Trophoblast cell (in vitro differentiated cells and primary cell): Measurements from ENCODE around the gene MEGF10.
A peak's percentile ranks its signal among the peaks of the same experiment; 100 is the strongest.

Experiments
- DNase-seq, 2 donors: peaks; one replicate each; pipeline ENCODE4 v3.0.0-alpha.2; 2016
- H2AFZ ChIP-seq: 2 replicates; pipeline ENCODE4 v1.6.1; 2013; ENCODE audit warnings: low read length, moderate library complexity, mild to moderate bottlenecking; ENCODE audit not compliant: insufficient read depth, poor library complexity
- H2AK5ac ChIP-seq: 2 replicates; pipeline ENCODE4 v1.6.1; 2013; ENCODE audit warnings: mild to moderate bottlenecking, low read length
- H2BK120ac ChIP-seq: 2 replicates; pipeline ENCODE4 v1.6.1; 2013; ENCODE audit warnings: low read length, mild to moderate bottlenecking, moderate library complexity; ENCODE audit not compliant: insufficient read depth, poor library complexity
- H2BK12ac ChIP-seq: 2 replicates; pipeline ENCODE4 v1.6.1; 2013; ENCODE audit warnings: mild to moderate bottlenecking, low read length, moderate library complexity
- H2BK5ac ChIP-seq: 2 replicates; pipeline ENCODE4 v1.6.1; 2013; ENCODE audit warnings: low read length, low read depth, moderate library complexity, mild to moderate bottlenecking; ENCODE audit not compliant: poor library complexity
- H3K14ac ChIP-seq: 2 replicates; pipeline ENCODE4 v1.6.1; 2013; ENCODE audit warnings: mild to moderate bottlenecking, low read length
- H3K18ac ChIP-seq: 2 replicates; pipeline ENCODE4 v1.6.1; 2013; ENCODE audit warnings: mild to moderate bottlenecking, low read length
- H3K23ac ChIP-seq: 2 replicates; pipeline ENCODE4 v1.6.1; 2013; ENCODE audit warnings: low read length
- H3K27ac ChIP-seq: 2 replicates; pipeline ENCODE4 v1.5.1; 2013; ENCODE audit warnings: low read depth, mild to moderate bottlenecking, inconsistent platforms, low read length, moderate library complexity
- H3K27me3 ChIP-seq: 2 replicates; pipeline ENCODE4 v1.6.1; 2013; ENCODE audit warnings: inconsistent platforms, mild to moderate bottlenecking, low read length, moderate library complexity; ENCODE audit not compliant: insufficient read depth
- H3K36me3 ChIP-seq, 2 experiments: 1 replicate in 1 of 2; 2 replicates in 1 of 2; pipeline ENCODE4 v1.6.1; 2013; ENCODE audit warnings: low read length in 2 of 2, mild to moderate bottlenecking in 2 of 2, moderate library complexity in 1 of 2; ENCODE audit not compliant: insufficient read depth in 2 of 2, control insufficient read depth in 1 of 2
- H3K4ac ChIP-seq: 2 replicates; pipeline ENCODE4 v1.6.1; 2013; ENCODE audit warnings: low read depth, mild to moderate bottlenecking, low read length, moderate library complexity
- H3K4me1 ChIP-seq, 2 experiments: 1 replicate in 1 of 2; 2 replicates in 1 of 2; pipeline ENCODE4 v1.6.1; 2013; ENCODE audit warnings: low read length in 2 of 2, mild to moderate bottlenecking in 2 of 2, moderate library complexity in 1 of 2; ENCODE audit not compliant: insufficient read depth in 2 of 2, control insufficient read depth in 1 of 2
- H3K4me2 ChIP-seq: 2 replicates; pipeline ENCODE4 v1.6.1; 2013; ENCODE audit warnings: inconsistent platforms, mild to moderate bottlenecking, low read length, moderate library complexity
- H3K4me3 ChIP-seq: 2 replicates; pipeline ENCODE4 v1.5.1; 2013; ENCODE audit warnings: mild to moderate bottlenecking, low read depth, low read length, inconsistent platforms
- H3K79me1 ChIP-seq: one replicate; pipeline ENCODE4 v1.6.1; 2013; ENCODE audit warnings: low read length
- H3K79me2 ChIP-seq: 2 replicates; pipeline ENCODE4 v1.6.1; 2013; ENCODE audit warnings: low read length, mild to moderate bottlenecking; ENCODE audit not compliant: control insufficient read depth, insufficient read depth, poor library complexity
- H3K9ac ChIP-seq: 2 replicates; pipeline ENCODE4 v1.6.1; 2013; ENCODE audit warnings: mild to moderate bottlenecking, low read length
- H3K9me3 ChIP-seq: 2 replicates; pipeline ENCODE4 v1.6.1; 2013; ENCODE audit warnings: low read depth, mild to moderate bottlenecking, control low read depth, inconsistent platforms, low read length; ENCODE audit not compliant: insufficient read depth
- H4K12ac ChIP-seq: 2 replicates; pipeline ENCODE4 v1.6.1; 2013; ENCODE audit warnings: low read depth, mild to moderate bottlenecking, low read length, moderate library complexity
- H4K8ac ChIP-seq: 2 replicates; pipeline ENCODE4 v1.6.1; 2013; ENCODE audit warnings: low read depth, mild to moderate bottlenecking, low read length, moderate library complexity
- H4K91ac ChIP-seq: one replicate; pipeline ENCODE4 v1.6.1; 2013; ENCODE audit warnings: low read depth, mild to moderate bottlenecking, low read length, moderate library complexity
- WGBS: extraction: QIAGEN DNeasy Blood & Tissue Kit; methylation state at CpG from one replicate; pipeline ENCODE4 v1.1.7; 2013; ENCODE audit warnings: missing lambda C conversion rate; ENCODE audit not compliant: insufficient read length, insufficient coverage; ENCODE audit errors: extremely low coverage; 5-methylcytosine and 5-hydroxymethylcytosine counted together

The MEGF10 gene

DNA sequence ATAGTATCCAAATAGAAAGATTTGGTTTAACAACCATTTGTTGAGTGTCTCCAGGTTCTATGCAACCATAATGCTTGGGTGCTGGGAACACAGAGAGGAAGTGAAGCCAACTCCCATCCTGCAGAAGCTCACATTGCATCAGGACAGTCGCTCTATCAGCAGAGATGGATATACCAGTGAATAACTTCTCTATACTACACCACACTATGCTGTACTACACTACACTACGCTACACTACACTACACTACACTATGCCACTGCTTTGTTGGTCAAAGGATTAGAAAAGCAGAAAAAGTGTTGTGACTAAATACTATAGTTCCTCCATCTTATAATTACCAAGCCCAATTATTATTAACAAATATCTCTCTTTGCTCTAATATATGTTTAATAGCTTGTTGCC, 137.7 kb downstream of the MEGF10 start:
- WGBS: no CpG with 5 or more reads among the region's 2 CpGs
- peaks cover 2% of the 10 kb centered on the region for H3K9me3 ChIP-seq
- no peaks in the 10 kb centered on the region for H3K79me1 ChIP-seq
- no peak overlapping the region for H2AFZ ChIP-seq
- no peak overlapping the region for H2BK120ac ChIP-seq
- no peak overlapping the region for H4K8ac ChIP-seq
- H4K12ac ChIP-seq: no peak overlapping the region
- H3K4ac ChIP-seq: no peak overlapping the region
- no peak overlapping the region for H3K14ac ChIP-seq
- H4K91ac ChIP-seq: no peak overlapping the region
- H3K27me3 ChIP-seq: no peaks in the 10 kb centered on the region
- H3K9ac ChIP-seq: no peak overlapping the region
- no peak for DNase-seq
- H3K4me3 ChIP-seq: no peak overlapping the region
- no peak overlapping the region for H3K27ac ChIP-seq
- H2BK5ac ChIP-seq: no peak overlapping the region
- no peaks in the 10 kb centered on the region for H3K36me3 ChIP-seq
- no peak overlapping the region for H2BK12ac ChIP-seq
- peaks cover 10 to 16% of the 10 kb centered on the region in 2 experiments for H3K4me1 ChIP-seq
- H3K23ac ChIP-seq: no peak overlapping the region
- no peaks in the 10 kb centered on the region for H3K79me2 ChIP-seq
- H3K4me2 ChIP-seq: no peak overlapping the region
- H2AK5ac ChIP-seq: no peak overlapping the region
- no peak overlapping the region for H3K18ac ChIP-seq

DNA sequence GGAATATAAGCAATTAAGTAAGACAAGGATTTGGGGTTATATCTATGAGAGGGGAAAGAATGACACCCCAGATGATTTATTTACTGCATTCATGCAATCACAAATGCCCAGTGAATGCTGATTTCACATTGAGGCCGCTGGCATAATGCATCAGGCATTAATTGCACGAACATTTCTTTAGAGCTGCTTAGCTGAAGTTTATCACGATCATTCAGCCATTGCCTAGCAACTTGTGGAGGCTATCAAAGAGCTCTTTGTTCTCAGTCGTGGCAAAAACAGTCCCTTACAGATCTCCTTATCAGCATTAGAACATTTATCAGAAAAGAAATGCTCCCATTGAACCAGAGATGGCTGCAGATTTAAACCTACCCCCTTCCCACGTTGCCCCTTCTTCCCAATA, 138.2 kb downstream of the MEGF10 start:
- H2BK120ac ChIP-seq: no peak overlapping the region
- no peaks in the 10 kb centered on the region for H3K27me3 ChIP-seq
- H3K9me3 ChIP-seq: peaks cover 2% of the 10 kb centered on the region
- H3K79me2 ChIP-seq: no peaks in the 10 kb centered on the region
- no peak overlapping the region for H3K18ac ChIP-seq
- H3K27ac ChIP-seq: no peak overlapping the region
- no peak overlapping the region for H3K4me2 ChIP-seq
- no peak overlapping the region for H3K23ac ChIP-seq
- no CpG with 5 or more reads among the region's 5 CpGs for WGBS
- H4K8ac ChIP-seq: no peak overlapping the region
- peaks cover 10 to 16% of the 10 kb centered on the region in 2 experiments for H3K4me1 ChIP-seq
- H3K36me3 ChIP-seq: no peaks in the 10 kb centered on the region
- H4K12ac ChIP-seq: no peak overlapping the region
- no peak overlapping the region for H2AK5ac ChIP-seq
- no peak overlapping the region for H3K9ac ChIP-seq
- H3K4me3 ChIP-seq: no peak overlapping the region
- no peaks in the 10 kb centered on the region for H3K79me1 ChIP-seq
- H3K14ac ChIP-seq: no peak overlapping the region
- H2BK5ac ChIP-seq: no peak overlapping the region
- no peak for DNase-seq
- no peak overlapping the region for H3K4ac ChIP-seq
- H2AFZ ChIP-seq: no peak overlapping the region
- H4K91ac ChIP-seq: no peak overlapping the region
- H2BK12ac ChIP-seq: no peak overlapping the region

DNA sequence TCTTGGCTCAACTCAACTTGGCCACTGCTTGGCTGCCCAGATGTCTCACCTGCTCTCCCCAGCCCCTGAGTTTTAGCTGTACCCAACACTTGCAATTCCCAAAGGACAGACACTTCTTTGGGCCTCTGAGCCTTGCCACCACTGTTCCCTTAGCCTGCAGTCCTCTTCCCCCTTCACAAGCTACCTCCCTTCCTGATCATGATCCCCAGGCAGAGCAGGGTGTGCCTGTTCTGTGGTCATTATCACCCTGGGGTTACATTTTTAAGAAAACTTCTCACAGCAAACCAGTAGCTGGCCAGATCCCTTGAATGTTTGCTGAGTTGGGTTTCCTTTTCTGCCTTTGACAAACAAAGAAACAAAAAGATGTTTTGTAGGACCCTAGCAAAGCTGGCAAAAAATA, 139.3 kb downstream of the MEGF10 start:
- Histone ChIP-seq H3K4me3 (no peak overlapping the region), H4K12ac (no peak overlapping the region), H3K18ac (no peak overlapping the region), H3K4me1 (peaks cover 10 to 16% of the 10 kb centered on the region in 2 experiments), H3K27me3 (no peaks in the 10 kb centered on the region), H3K79me1 (no peaks in the 10 kb centered on the region), H2AK5ac (no peak overlapping the region), H3K9me3 (peaks cover 2% of the 10 kb centered on the region), H2AFZ (no peak overlapping the region), H4K8ac (no peak overlapping the region), H3K4ac (no peak overlapping the region), H3K9ac (no peak overlapping the region), H3K4me2 (no peak overlapping the region), H4K91ac (no peak overlapping the region), H3K23ac (no peak overlapping the region), H2BK5ac (no peak overlapping the region), H3K27ac (no peak overlapping the region), H3K79me2 (no peaks in the 10 kb centered on the region), H3K36me3 (no peaks in the 10 kb centered on the region), H2BK120ac (no peak overlapping the region), H3K14ac (no peak overlapping the region), H2BK12ac (peak overlapping the region; percentile 76)
- DNase-seq: no peak

DNA sequence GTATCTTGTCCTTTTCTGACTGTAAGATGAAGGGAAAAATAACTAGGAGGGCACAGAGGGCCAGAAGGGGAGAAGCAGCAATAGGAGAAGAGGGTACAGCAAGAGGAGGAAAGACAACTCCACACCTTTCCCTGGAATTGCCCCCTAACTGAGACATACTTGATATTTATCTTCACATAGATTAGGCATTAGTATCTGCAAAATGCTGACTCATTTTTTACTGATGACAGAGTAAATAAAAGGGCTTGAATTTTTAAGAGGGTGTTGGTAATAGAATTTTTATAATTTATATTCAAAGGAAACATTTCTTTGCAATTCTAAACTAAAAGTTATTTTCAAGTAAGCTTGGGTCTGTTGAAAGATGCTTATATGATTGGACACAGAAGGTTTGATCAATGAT, 140.0 kb downstream of the MEGF10 start:
- Histone ChIP-seq H3K9ac (no peak overlapping the region), H3K27me3 (no peaks in the 10 kb centered on the region), H3K79me1 (no peaks in the 10 kb centered on the region), H2BK120ac (no peak overlapping the region), H3K36me3 (no peaks in the 10 kb centered on the region), H3K79me2 (no peaks in the 10 kb centered on the region), H3K4me3 (no peak overlapping the region), H2AK5ac (no peak overlapping the region), H3K23ac (no peak overlapping the region), H4K91ac (no peak overlapping the region), H3K4me1 (peaks cover 10 to 12% of the 10 kb centered on the region in 2 experiments), H2AFZ (no peak overlapping the region), H3K4me2 (no peak overlapping the region), H2BK12ac (no peak overlapping the region), H4K12ac (no peak overlapping the region), H3K4ac (no peak overlapping the region), H3K18ac (no peak overlapping the region), H2BK5ac (no peak overlapping the region), H3K14ac (no peak overlapping the region), H4K8ac (no peak overlapping the region), H3K27ac (no peak overlapping the region), H3K9me3 (peaks cover 2% of the 10 kb centered on the region)
- DNase-seq: no peak
